SK-N-SH (cell line): ENCODE measurements around the gene ARL4A. TPM values are rescaled to one million over a fixed set of nuclear protein-coding genes. Genes with fewer than 3 reads are reported as not detected.

Experiments
- CTCF ChIA-PET: fragments of 300-600, 350-600 bp; formaldehyde crosslinking; extraction: SDS; loops from one replicate; lab custom pipeline; 2021; lab: Yijun Ruan, JAX
- POLR2A ChIA-PET: fragments of 350-600 bp; sonication (Branson Sonifier 250); formaldehyde crosslinking; extraction: SDS; loops from one replicate; lab custom pipeline; 2020; ENCODE audit warnings: antibody characterized with exemption, inconsistent platforms; lab: Yijun Ruan, JAX
- DNase-seq: peaks from one replicate; pipeline ENCODE4 v3.0.0; 2012
- H2AFZ ChIP-seq: fragments of 200-600 bp; sonication (generic); 2 replicates; pipeline ENCODE4 v1.8.1; 2016; ENCODE audit warnings: antibody characterized with exemption, mild to moderate bottlenecking, low read depth
- H3F3A ChIP-seq: fragments of 200-600 bp; sonication (generic); replicated peaks from 2 replicates; pipeline ENCODE3; 2016; ENCODE audit warnings: antibody characterized with exemption, mild to moderate bottlenecking; ENCODE audit not compliant: insufficient read depth
- H3K27ac ChIP-seq, 2 experiments: fragments of 200-500 bp in 1 of 2; fragments of 200-600 bp in 1 of 2; sonication (Bioruptor generic) in 1 of 2; sonication (generic), shearing (Covaris generic) in 1 of 2; 2 replicates each; pipeline versions ENCODE4 v1.5.1 to v1.6.1; 2014 to 2016; ENCODE audit warnings: low read depth in 2 of 2, inconsistent platforms in 1 of 2, low read length in 1 of 2, mild to moderate bottlenecking in 1 of 2, mixed read lengths in 1 of 2
- H3K27me3 ChIP-seq: fragments of 200-600 bp; sonication (generic), shearing (Covaris generic); 2 replicates; pipeline ENCODE4 v1.6.1; 2016; ENCODE audit warnings: mixed run types; ENCODE audit not compliant: insufficient read depth
- H3K36me3 ChIP-seq, 2 experiments: fragments of 200-500 bp in 1 of 2; fragments of 200-600 bp in 1 of 2; sonication (Bioruptor generic) in 1 of 2; sonication (generic) in 1 of 2; replicated peaks in 1 of 2; 2 replicates each; pipeline versions ENCODE3 to v1.5.1; 2014 to 2016; ENCODE audit warnings: low read length in 1 of 2, mild to moderate bottlenecking in 1 of 2; ENCODE audit not compliant: insufficient read depth in 2 of 2, control insufficient read depth in 1 of 2
- H3K4me1 ChIP-seq, 2 experiments: fragments of 200-500 bp in 1 of 2; fragments of 200-600 bp in 1 of 2; sonication (Bioruptor generic) in 1 of 2; sonication (generic), shearing (Covaris generic) in 1 of 2; 2 replicates each; pipeline versions ENCODE4 v1.5.1 to v1.6.1; 2014 to 2016; ENCODE audit warnings: low read depth in 1 of 2, low read length in 1 of 2, mixed run types in 1 of 2; ENCODE audit not compliant: insufficient read depth in 2 of 2, control insufficient read depth in 1 of 2
- H3K4me2 ChIP-seq: fragments of 200-600 bp; sonication (generic), shearing (Covaris generic); 2 replicates; pipeline ENCODE4 v1.6.1; 2017; ENCODE audit warnings: mixed run types
- H3K4me3 ChIP-seq, 2 experiments: fragments of 200-500 bp in 1 of 2; fragments of 200-600 bp in 1 of 2; sonication (Bioruptor generic) in 1 of 2; sonication (generic), shearing (Covaris generic) in 1 of 2; 2 replicates each; pipeline versions ENCODE4 v1.5.1 to v1.8.1; 2014 to 2016; ENCODE audit warnings: low read depth in 2 of 2, inconsistent platforms in 1 of 2, low read length in 1 of 2, mild to moderate bottlenecking in 1 of 2, mixed read lengths in 1 of 2, moderate library complexity in 1 of 2
- H3K79me2 ChIP-seq: fragments of 200-600 bp; sonication (generic); 2 replicates; pipeline ENCODE4 v1.8.1; 2017; ENCODE audit warnings: mild to moderate bottlenecking; ENCODE audit not compliant: insufficient read depth
- H3K9ac ChIP-seq: fragments of 200-600 bp; sonication (generic); 2 replicates; pipeline ENCODE4 v1.6.1; 2017; ENCODE audit warnings: mixed run types
- H3K9me2 ChIP-seq: fragments of 200-600 bp; sonication (generic); 2 replicates; pipeline ENCODE4 v1.6.1; 2017; ENCODE audit warnings: mixed run types
- H3K9me3 ChIP-seq: fragments of 200-600 bp; sonication (generic); 2 replicates; pipeline ENCODE4 v1.6.1; 2017; ENCODE audit warnings: mixed run types, mild to moderate bottlenecking, moderate library complexity
- H4K20me1 ChIP-seq: fragments of 200-600 bp; sonication (generic); 2 replicates; pipeline ENCODE4 v1.6.1; 2017; ENCODE audit warnings: mild to moderate bottlenecking, mixed run types; ENCODE audit not compliant: insufficient read depth
- CHD2 ChIP-seq: fragments of 150-350 bp; IDR thresholded peaks from 2 replicates; pipeline ENCODE4 v1.6.1; 2018; ENCODE audit warnings: low read length; ENCODE audit not compliant: partially characterized antibody
- EZH2phosphoT487 ChIP-seq: fragments of 200-600 bp; sonication (generic); IDR thresholded peaks from 2 replicates; pipeline ENCODE4 v1.6.1; 2017; ENCODE audit warnings: low read depth, mixed run types, mild to moderate bottlenecking, antibody characterized with exemption, moderate library complexity, borderline replicate concordance
- GABPA ChIP-seq: IDR thresholded peaks from 2 replicates; pipeline ENCODE4 v1.4.0; 2012; ENCODE audit warnings: low read depth, mild to moderate bottlenecking
- POLR2AphosphoS5 ChIP-seq: IDR thresholded peaks from 2 replicates; pipeline ENCODE4 v1.6.1; 2012; ENCODE audit warnings: low read depth, low read length
- RAD21 ChIP-seq: IDR thresholded peaks from 2 replicates; pipeline ENCODE4 v1.6.1; 2012; ENCODE audit warnings: mild to moderate bottlenecking, low read length
- RCOR1 ChIP-seq: fragments of 150-350 bp; IDR thresholded peaks from 2 replicates; pipeline ENCODE4 v1.6.1; 2017; ENCODE audit warnings: antibody characterized with exemption, low read length
- REST ChIP-seq: IDR thresholded peaks from 2 replicates; pipeline ENCODE4 v1.6.1; 2012; ENCODE audit warnings: mild to moderate bottlenecking, low read depth, low read length, moderate library complexity
- RFX5 ChIP-seq: IDR thresholded peaks from 2 replicates; pipeline ENCODE4 v1.6.1; 2012; ENCODE audit warnings: mild to moderate bottlenecking, improper control_type of control experiment, low read length
- TEAD4 ChIP-seq: IDR thresholded peaks from 2 replicates; pipeline ENCODE4 v1.4.0; 2012; ENCODE audit warnings: mild to moderate bottlenecking, borderline replicate concordance; ENCODE audit not compliant: insufficient read depth
- USF1 ChIP-seq: IDR thresholded peaks from 2 replicates; pipeline ENCODE4 v1.4.0; 2012; ENCODE audit warnings: low read depth, borderline replicate concordance
- USF2 ChIP-seq: fragments of 150-350 bp; IDR thresholded peaks from 2 replicates; pipeline ENCODE4 v1.6.1; 2017; ENCODE audit warnings: antibody characterized with exemption, low read length, low read depth, borderline replicate concordance
- WGBS: methylation state at CpG from one replicate; pipeline ENCODE4 v1.1.6; 2017; ENCODE audit warnings: low lambda C conversion rate; 5-methylcytosine and 5-hydroxymethylcytosine counted together
- polyA plus RNA-seq, 3 experiments: library from polyadenylated mRNA; depleted of rRNA; stranded (reverse); fragments of >200 nt; gene quantifications; 2 replicates each; pipeline ENCODE4 v1.2.3, GENCODE V29; 2012

The ARL4A gene
- polyA plus RNA-seq, 1 of the 3 experiments (the other 2 are of a cell fraction) = 5.5 TPM

- Histone ChIP-seq H3K4me1 (peaks cover 0 to 7% of the 10 kb centered on the region in 2 experiments; a peak in 1 of 4 replicates), H3K79me2 (no peaks in the 10 kb centered on the region), H3K27ac (no peak overlapping the region), H3K4me3 (no peak overlapping the region), H4K20me1 (no peaks in the 10 kb centered on the region), H3K9ac (no peak overlapping the region), H2AFZ (no peak overlapping the region), H3K4me2 (no peak overlapping the region), H3F3A (no peaks in the 10 kb centered on the region), H3K27me3 (no peaks in the 10 kb centered on the region), H3K9me3 (no peaks in the 10 kb centered on the region), H3K9me2 (peaks cover 3% of the 10 kb centered on the region; the same call in 1 of the 2 replicates), H3K36me3 (no peaks in the 10 kb centered on the region)
- ChIA-PET POLR2A (no interaction called here), CTCF (interaction anchor here (0.8 to 1.8 kb wide), 3 partner anchors 25 to 550 kb away, joined by 3 to 5 read pairs (median 4); partner anchors contain the start of gene ARL4A)
- DNase-seq = no peak
- TF ChIP-seq EZH2phosphoT487 = no peak
- TF ChIP-seq REST = no peak
- TF ChIP-seq RAD21 = no peak
- WGBS = 74% methylated on average over 2 of the region's 2 CpGs
These were observed 24.8 kb downstream of the ARL4A start for GRCh38 chr7:12712236-12712635.

- no peak overlapping the region for H3K27ac ChIP-seq
- no peaks in the 10 kb centered on the region for H3K27me3 ChIP-seq
- 88% methylated on average over 1 of the region's 1 CpG for WGBS
- no peaks in the 10 kb centered on the region for H3K36me3 ChIP-seq
- H2AFZ ChIP-seq = no peak overlapping the region
- H3F3A ChIP-seq = no peaks in the 10 kb centered on the region
- no peaks in the 10 kb centered on the region for H3K79me2 ChIP-seq
- no peak overlapping the region for H3K9ac ChIP-seq
- H3K9me3 ChIP-seq = no peaks in the 10 kb centered on the region
- CTCF ChIA-PET = interaction anchor here (3.1 kb wide), 1 partner anchor 27 kb away, joined by 11 read pairs; no protein-coding TSS in a partner anchor
- H3K4me3 ChIP-seq = no peak overlapping the region
- H3K9me2 ChIP-seq = no peaks in the 10 kb centered on the region
- TF ChIP-seq USF1 (no peak), CHD2 (no peak), POLR2AphosphoS5 (no peak), RCOR1 (no peak), REST (no peak), RFX5 (no peak), TEAD4 (no peak), GABPA (no peak), USF2 (no peak)
- TF ChIP-seq, all 33 proteins: peak for 0
- Histone ChIP-seq H3K4me1 (peaks cover 0 to 10% of the 10 kb centered on the region in 2 experiments; a peak in 1 of 4 replicates), H4K20me1 (no peaks in the 10 kb centered on the region), H3K4me2 (no peak overlapping the region)
- POLR2A ChIA-PET = no interaction called here
- no peak for DNase-seq
These were observed 26.4 kb downstream of the ARL4A start for GRCh38 chr7:12713625-12714378.
